ENCODE results near the gene MOSPD3. TPM values are rescaled to one million over a fixed set of nuclear protein-coding genes. Genes with fewer than 3 reads are reported as not detected.
"Not testable (repeated sequence)": the region's sequence is repeated elsewhere in the genome, so short reads cannot be mapped to it uniquely, and the experiment has no call there.

Gene MOSPD3
- polyA plus RNA-seq, 1 of the 3 experiments (the other 2 are of a cell fraction) = 61.7 TPM

GRCh38 chr7:100662194-100662776 lies 49.9 kb downstream of the MOSPD3 start:
- not testable (repeated sequence) for H3K36me3 ChIP-seq (replicated peaks in 1 of 2; ENCODE audit: control insufficient read depth in 1 of 2, insufficient read depth in 2 of 2, low read length in 1 of 2); H3K4me2 ChIP-seq; H3K27ac ChIP-seq (ENCODE audit: low read depth in 2 of 2, low read length in 1 of 2); H3K4me1 ChIP-seq (ENCODE audit: control insufficient read depth in 1 of 2, insufficient read depth in 2 of 2, low read depth in 1 of 2, low read length in 1 of 2); H3K79me2 ChIP-seq (ENCODE audit: insufficient read depth); H2AFZ ChIP-seq (ENCODE audit: low read depth); H4K20me1 ChIP-seq (ENCODE audit: insufficient read depth); H3F3A ChIP-seq (replicated peaks; ENCODE audit: insufficient read depth); DNase-seq; H3K9me2 ChIP-seq; H3K4me3 ChIP-seq (ENCODE audit: low read depth in 2 of 2, low read length in 1 of 2); H3K9me3 ChIP-seq; H3K9ac ChIP-seq
- 62% methylated on average over 12 of the region's 12 CpGs for WGBS (ENCODE audit: low lambda C conversion rate)
- CTCF ChIA-PET = interaction anchor here (1.1 to 2.2 kb wide), 2 partner anchors 8 to 30 kb away, joined by 4 to 13 read pairs; no protein-coding TSS in a partner anchor
- H3K27me3 ChIP-seq (ENCODE audit: insufficient read depth) = 0 out of 2 replicates have a peak, but pooled peaks cover 15% of the 10 kb centered on the region
- POLR2A ChIA-PET = interaction anchor here (0.7 kb wide), 1 partner anchor 190 kb away, joined by 3 read pairs; the partner anchor contains the start of gene SLC12A9

Small RNA genes within 50 kb of the gene (small RNA-seq; reads per million reads assigned to genes)
- 0 reads per million in 7 experiments for gene SAP25

Other genes with a start within 250 kb of the MOSPD3 start
- gene PILRA, start 239.1 kb upstream of the MOSPD3 start, polyA plus RNA-seq (2012; rRNA removed) = 0.89 and 0.99 TPM in 2 replicates
- gene ZCWPW1, start 183.8 kb upstream of the MOSPD3 start, polyA plus RNA-seq (2012; rRNA removed) = 3.4 and 4.1 TPM in 2 replicates
- 16.7 and 20.2 TPM in 2 replicates for gene MEPCE, start 182.7 kb upstream of the MOSPD3 start, polyA plus RNA-seq (2012; rRNA removed)
- 66.9 and 75.9 TPM in 2 replicates for gene PPP1R35, start 176.0 kb upstream of the MOSPD3 start, polyA plus RNA-seq (2012; rRNA removed)
- 0.93 and 1.5 TPM in 2 replicates for gene SPACDR, start 148.3 kb upstream of the MOSPD3 start, polyA plus RNA-seq (2012; rRNA removed)
- gene TSC22D4, start 133.3 kb upstream of the MOSPD3 start, polyA plus RNA-seq (2012; rRNA removed) = 20.3 and 32.7 TPM in 2 replicates
- 3.9 and 6.0 TPM in 2 replicates for gene NYAP1, start 128.6 kb upstream of the MOSPD3 start, polyA plus RNA-seq (2012; rRNA removed)
- gene AGFG2, start 73.3 kb upstream of the MOSPD3 start, polyA plus RNA-seq (2012; rRNA removed) = 16.1 and 23.1 TPM in 2 replicates
- 1.0 and 1.2 TPM in 2 replicates for gene SAP25, start 38.6 kb upstream of the MOSPD3 start, polyA plus RNA-seq (2012; rRNA removed)
- gene LRCH4, start 26.4 kb upstream of the MOSPD3 start, polyA plus RNA-seq (2012; rRNA removed) = 24.2 and 29.8 TPM in 2 replicates
- gene FBXO24, start 26.2 kb upstream of the MOSPD3 start, polyA plus RNA-seq (2012; rRNA removed) = 0.71 and 0.94 TPM in 2 replicates
- 190 and 448 TPM in 2 replicates for gene PCOLCE, start 10.2 kb upstream of the MOSPD3 start, polyA plus RNA-seq (2012; rRNA removed)
- 0.30 and 0.32 TPM in 2 replicates for gene TFR2, start 29.0 kb downstream of the MOSPD3 start, polyA plus RNA-seq (2012; rRNA removed)
- 0.67 and 0.93 TPM in 2 replicates for gene ACTL6B, start 43.9 kb downstream of the MOSPD3 start, polyA plus RNA-seq (2012; rRNA removed)
- gene GNB2, start 61.2 kb downstream of the MOSPD3 start, polyA plus RNA-seq (2012; rRNA removed) = 276 and 398 TPM in 2 replicates
- gene GIGYF1, start 81.7 kb downstream of the MOSPD3 start, polyA plus RNA-seq (2012; rRNA removed) = 17.4 and 19.4 TPM in 2 replicates
- gene POP7, start 93.6 kb downstream of the MOSPD3 start, polyA plus RNA-seq (2012; rRNA removed) = 63.8 and 81.8 TPM in 2 replicates
- not detected in 2 replicates for gene EPO, start 107.9 kb downstream of the MOSPD3 start, polyA plus RNA-seq (2012; rRNA removed)
- not detected in 2 replicates for gene ZAN, start 121.1 kb downstream of the MOSPD3 start, polyA plus RNA-seq (2012; rRNA removed)
- 51.1 and 64.4 TPM in 2 replicates for gene EPHB4, start 215.0 kb downstream of the MOSPD3 start, polyA plus RNA-seq (2012; rRNA removed)
- gene SLC12A9, start 240.2 kb downstream of the MOSPD3 start, polyA plus RNA-seq (2012; rRNA removed) = 29.7 and 31.0 TPM in 2 replicates

Measured in SK-N-SH (cell line).